ENCODE data around the gene HEG1.

DNA sequence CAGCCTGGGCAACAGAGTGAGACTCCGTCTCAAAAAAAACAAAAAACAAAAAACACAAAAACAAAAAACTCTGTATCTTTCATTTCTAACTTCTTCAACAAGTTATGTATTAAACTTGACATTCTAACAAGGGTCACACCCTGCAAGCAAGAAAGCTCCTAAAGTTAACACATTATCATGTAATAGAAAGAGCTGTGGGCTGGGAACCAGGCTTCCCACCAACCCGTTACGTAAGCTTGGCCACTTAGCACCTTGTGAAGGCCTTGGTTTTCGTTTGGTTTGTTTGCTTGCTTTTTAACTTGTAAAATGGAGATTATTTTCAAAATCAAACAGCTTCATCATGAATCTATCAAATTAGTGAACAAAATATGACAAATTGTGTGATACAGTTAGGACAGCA is 47.0 kb downstream of the HEG1 start:
- TF ChIP-seq EZH2 (IDR thresholded peaks at IDR 0.05; ENCODE audit: borderline replicate concordance, low read depth, low read length, severe bottlenecking) (no peak), POLR2A (IDR thresholded peaks at IDR 0.05; ENCODE audit: low read depth, low read length) (no peak), POLR2AphosphoS5 (IDR thresholded peaks at IDR 0.05; ENCODE audit: insufficient read depth, low read depth, low read length) (no peak), JUN (IDR thresholded peaks at IDR 0.05; ENCODE audit: borderline replicate concordance, insufficient read depth, insufficient read length, low read depth) (no peak), MYC (IDR thresholded peaks at IDR 0.05; ENCODE audit: low read depth, low read length) (no peak), FOS (IDR thresholded peaks at IDR 0.05; ENCODE audit: borderline replicate concordance, insufficient read depth, low read length) (no peak)
- TF ChIP-seq, protein P1, sequence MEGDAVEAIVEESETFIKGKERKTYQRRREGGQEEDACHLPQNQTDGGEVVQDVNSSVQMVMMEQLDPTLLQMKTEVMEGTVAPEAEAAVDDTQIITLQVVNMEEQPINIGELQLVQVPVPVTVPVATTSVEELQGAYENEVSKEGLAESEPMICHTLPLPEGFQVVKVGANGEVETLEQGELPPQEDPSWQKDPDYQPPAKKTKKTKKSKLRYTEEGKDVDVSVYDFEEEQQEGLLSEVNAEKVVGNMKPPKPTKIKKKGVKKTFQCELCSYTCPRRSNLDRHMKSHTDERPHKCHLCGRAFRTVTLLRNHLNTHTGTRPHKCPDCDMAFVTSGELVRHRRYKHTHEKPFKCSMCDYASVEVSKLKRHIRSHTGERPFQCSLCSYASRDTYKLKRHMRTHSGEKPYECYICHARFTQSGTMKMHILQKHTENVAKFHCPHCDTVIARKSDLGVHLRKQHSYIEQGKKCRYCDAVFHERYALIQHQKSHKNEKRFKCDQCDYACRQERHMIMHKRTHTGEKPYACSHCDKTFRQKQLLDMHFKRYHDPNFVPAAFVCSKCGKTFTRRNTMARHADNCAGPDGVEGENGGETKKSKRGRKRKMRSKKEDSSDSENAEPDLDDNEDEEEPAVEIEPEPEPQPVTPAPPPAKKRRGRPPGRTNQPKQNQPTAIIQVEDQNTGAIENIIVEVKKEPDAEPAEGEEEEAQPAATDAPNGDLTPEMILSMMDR (IDR thresholded peaks at IDR 0.05; ENCODE audit: extremely low read depth in 1 of 2, insufficient read depth in 1 of 2, low read depth in 1 of 2, low read length in 2 of 2): no peak
- TF ChIP-seq, protein P2, sequence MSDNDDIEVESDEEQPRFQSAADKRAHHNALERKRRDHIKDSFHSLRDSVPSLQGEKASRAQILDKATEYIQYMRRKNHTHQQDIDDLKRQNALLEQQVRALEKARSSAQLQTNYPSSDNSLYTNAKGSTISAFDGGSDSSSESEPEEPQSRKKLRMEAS (IDR thresholded peaks at IDR 0.05; ENCODE audit: insufficient read depth, insufficient read length): no peak
